ENCODE measurements around the gene MBNL1.

- TF ChIP-seq CTCF (IDR thresholded peaks at IDR 0.05; ENCODE audit: low read depth, low read length, poor library complexity, severe bottlenecking): no peak
- no peak for TF ChIP-seq EZH2phosphoT487 (IDR thresholded peaks at IDR 0.05; ENCODE audit: borderline replicate concordance, low read length)
These were observed 61.8 kb downstream of the MBNL1 start for GRCh38 chr3:152330559-152330958.
